Loucy (cell line): ENCODE measurements around the gene PCDH17.
A peak's percentile ranks its signal among the peaks of the same experiment; 100 is the strongest.

Experiments
- H2AFZ ChIP-seq: fragments of 200-600 bp; sonication (generic); 2 replicates; pipeline ENCODE4 v1.6.0; 2016; ENCODE audit warnings: antibody characterized with exemption, mild to moderate bottlenecking, low read length, moderate library complexity
- H3F3A ChIP-seq: fragments of 200-600 bp; 2 replicates; pipeline ENCODE4 v1.6.0; 2016; ENCODE audit warnings: antibody characterized with exemption, low read depth, mild to moderate bottlenecking
- H3K27me3 ChIP-seq: fragments of 200-600 bp; sonication (generic); 2 replicates; pipeline ENCODE4 v1.6.1; 2014; ENCODE audit warnings: low read length, mild to moderate bottlenecking; ENCODE audit not compliant: insufficient read depth, poor library complexity, severe bottlenecking
- H3K36me3 ChIP-seq: fragments of 200-600 bp; sonication (generic); 2 replicates; pipeline ENCODE4 v1.6.1; 2016; ENCODE audit warnings: low read length; ENCODE audit not compliant: insufficient read depth
- H3K4me1 ChIP-seq: fragments of 200-600 bp; sonication (generic); 2 replicates; pipeline ENCODE4 v1.5.1; 2014; ENCODE audit warnings: low read length, mild to moderate bottlenecking; ENCODE audit not compliant: insufficient read depth, poor library complexity, severe bottlenecking
- H3K4me2 ChIP-seq: fragments of 200-600 bp; sonication (generic); 2 replicates; pipeline ENCODE4 v1.6.0; 2014; ENCODE audit warnings: antibody characterized with exemption, low read length, low read depth, mild to moderate bottlenecking; ENCODE audit not compliant: poor library complexity, severe bottlenecking
- H3K4me3 ChIP-seq: fragments of 200-600 bp; sonication (generic); 2 replicates; pipeline ENCODE4 v1.5.1; 2014; ENCODE audit warnings: low read length, mild to moderate bottlenecking, mixed read lengths; ENCODE audit not compliant: poor library complexity, severe bottlenecking
- H3K79me2 ChIP-seq: fragments of 200-600 bp; sonication (generic); 2 replicates; pipeline ENCODE4 v1.6.1; 2014; ENCODE audit warnings: low read length; ENCODE audit not compliant: insufficient read depth
- H3K9ac ChIP-seq: fragments of 200-600 bp; sonication (generic); 2 replicates; pipeline ENCODE4 v1.6.0; 2014; ENCODE audit warnings: mild to moderate bottlenecking, low read depth, low read length, moderate library complexity; ENCODE audit not compliant: poor library complexity, severe bottlenecking
- H3K9me2 ChIP-seq: fragments of 200-600 bp; sonication (generic); replicated peaks from 2 replicates; pipeline ENCODE4 v1.6.1; 2016; ENCODE audit warnings: low read depth, low read length, mixed read lengths
- H3K9me3 ChIP-seq: fragments of 200-600 bp; sonication (generic); 2 replicates; pipeline ENCODE4 v1.6.1; 2014; ENCODE audit warnings: mild to moderate bottlenecking, antibody characterized with exemption, low read length, low read depth; ENCODE audit not compliant: insufficient read depth
- H4K20me1 ChIP-seq: fragments of 200-600 bp; sonication (generic); 2 replicates; pipeline ENCODE4 v1.6.0; 2014; ENCODE audit warnings: antibody characterized with exemption, low read length, mild to moderate bottlenecking; ENCODE audit not compliant: insufficient read depth, poor library complexity, severe bottlenecking
- CTCF ChIP-seq: fragments of 200-600 bp; sonication (generic); conservative IDR thresholded peaks from 2 replicates; pipeline ENCODE4 v1.5.1; 2014; ENCODE audit warnings: mild to moderate bottlenecking, antibody characterized with exemption, low read length
- EZH2phosphoT487 ChIP-seq: fragments of 200-600 bp; IDR thresholded peaks from 2 replicates; pipeline ENCODE4 v1.6.1; 2018; ENCODE audit warnings: antibody characterized with exemption, mild to moderate bottlenecking, moderate library complexity, borderline replicate concordance

PCDH17 gene

GRCh38 chr13:57704031-57704430 lies 72.5 kb downstream of the PCDH17 start:
- Histone ChIP-seq H3K9me2 (no peaks in the 10 kb centered on the region), H4K20me1 (no peaks in the 10 kb centered on the region), H3K4me2 (no peak overlapping the region), H3F3A (no peaks in the 10 kb centered on the region), H3K9me3 (no peaks in the 10 kb centered on the region), H2AFZ (no peak overlapping the region), H3K36me3 (no peaks in the 10 kb centered on the region), H3K4me1 (no peaks in the 10 kb centered on the region), H3K27me3 (no peaks in the 10 kb centered on the region), H3K4me3 (no peak overlapping the region), H3K79me2 (no peaks in the 10 kb centered on the region), H3K9ac (no peak overlapping the region)
- TF ChIP-seq EZH2phosphoT487, result no peak
- no peak for TF ChIP-seq CTCF

GRCh38 chr13:57716295-57716694 lies 84.8 kb downstream of the PCDH17 start:
- TF ChIP-seq EZH2phosphoT487 (no peak), CTCF (peak; percentile 55)
- Histone ChIP-seq H3K4me2 (no peak overlapping the region), H4K20me1 (no peaks in the 10 kb centered on the region), H3K79me2 (no peaks in the 10 kb centered on the region), H3K36me3 (no peaks in the 10 kb centered on the region), H3K4me3 (no peak overlapping the region), H3K27me3 (no peaks in the 10 kb centered on the region), H3K9me3 (no peaks in the 10 kb centered on the region), H3F3A (no peaks in the 10 kb centered on the region), H3K9ac (no peak overlapping the region), H3K4me1 (no peaks in the 10 kb centered on the region), H3K9me2 (no peaks in the 10 kb centered on the region), H2AFZ (no peak overlapping the region)

- Histone ChIP-seq H3K9me2 (no peaks in the 10 kb centered on the region), H3K9ac (no peak overlapping the region), H3K27me3 (no peaks in the 10 kb centered on the region), H3K9me3 (no peaks in the 10 kb centered on the region), H3F3A (no peaks in the 10 kb centered on the region), H4K20me1 (no peaks in the 10 kb centered on the region), H3K4me2 (no peak overlapping the region), H3K79me2 (no peaks in the 10 kb centered on the region), H3K4me3 (no peak overlapping the region), H3K4me1 (no peaks in the 10 kb centered on the region), H2AFZ (no peak overlapping the region), H3K36me3 (no peaks in the 10 kb centered on the region)
- TF ChIP-seq CTCF (no peak), EZH2phosphoT487 (no peak)
Measured at GRCh38 chr13:57724486-57725272, 93.1 kb downstream of the PCDH17 start.
